GM12878 (cell line): ENCODE data around the gene SGIP1. TPM values are rescaled to one million over a fixed set of nuclear protein-coding genes. Genes with fewer than 3 reads are reported as not detected.

Experiments used
- ATAC-seq: fragments of 200-7000 bp; cut with Tn5 transposase; 3 replicates; pipeline ENCODE4 v1.9.1; 2020; ENCODE audit warnings: mild to moderate bottlenecking, moderate library complexity
- BruUV-seq: library from RNA; stranded (reverse); fragments of 400-500 nt; replicated peaks from 2 replicates; lab custom pipeline; 2021; lab: Mats Ljungman, UMichigan
- CTCF ChIA-PET: fragments of 300-600 bp; sonication (Branson Sonifier 250); formaldehyde crosslinking; extraction: SDS; loops from one replicate; lab custom pipeline; 2021; ENCODE audit warnings: inconsistent platforms; lab: Yijun Ruan, JAX
- POLR2A ChIA-PET: fragments of 350-600 bp; formaldehyde crosslinking; extraction: SDS; loops from one replicate; lab custom pipeline; 2021; ENCODE audit warnings: inconsistent platforms; lab: Charles Lee
- RAD21 ChIA-PET: fragments of 300-600 bp; sonication (Branson Sonifier 250); formaldehyde crosslinking; loops from one replicate; lab custom pipeline; 2023; ENCODE audit warnings: antibody characterized with exemption; ENCODE audit not compliant: unreplicated experiment; lab: Charles Lee
- SMC1A ChIA-PET: fragments of 300-600 bp; sonication (Branson Sonifier 250); formaldehyde crosslinking; loops from one replicate; lab custom pipeline; 2023; ENCODE audit not compliant: unreplicated experiment, uncharacterized antibody; lab: Charles Lee
- DNase-seq: peaks from one replicate; pipeline ENCODE4 v3.0.0-alpha.2; 2011; ENCODE audit warnings: low read depth, low spot score
- FAIRE-seq: peaks from 3 replicates; lab custom pipeline; 2011; peaks lifted over from hg19 to GRCh38; lab: Jason Lieb, UNC
- H2AFZ ChIP-seq: 2 replicates; pipeline ENCODE4 v1.6.0; 2011; ENCODE audit warnings: low read depth, low read length, control low read depth; ENCODE audit not compliant: control insufficient read depth
- H3K27ac ChIP-seq: 2 replicates; pipeline ENCODE4 v1.5.1; 2011; ENCODE audit warnings: control low read depth; ENCODE audit not compliant: control insufficient read depth, insufficient read depth
- H3K27me3 ChIP-seq, 2 experiments: replicated peaks in 1 of 2; 2 replicates each; pipeline versions ENCODE4 v1.6.0 to v1.6.1; 2011; ENCODE audit warnings: low read length in 1 of 2; ENCODE audit not compliant: control insufficient read depth in 2 of 2, insufficient read depth in 2 of 2
- H3K36me3 ChIP-seq, 2 experiments: 2 replicates each; pipeline ENCODE4 v1.5.1; 2011; ENCODE audit warnings: low read length in 1 of 2; ENCODE audit not compliant: control insufficient read depth in 2 of 2, insufficient read depth in 2 of 2
- H3K4me1 ChIP-seq: 2 replicates; pipeline ENCODE4 v1.6.1; 2011; ENCODE audit warnings: mild to moderate bottlenecking, low read length, moderate library complexity, mixed read lengths; ENCODE audit not compliant: control insufficient read depth, insufficient read depth
- H3K4me2 ChIP-seq: 2 replicates; pipeline ENCODE4 v1.6.0; 2011; ENCODE audit warnings: control low read depth; ENCODE audit not compliant: control insufficient read depth, insufficient read depth
- H3K4me3 ChIP-seq: fragments of 200-600 bp; sonication (generic); 2 replicates; pipeline ENCODE4 v1.5.1; 2016
- H3K79me2 ChIP-seq: 2 replicates; pipeline ENCODE4 v1.6.0; 2011; ENCODE audit warnings: low read length; ENCODE audit not compliant: control insufficient read depth, insufficient read depth
- H3K9ac ChIP-seq: 2 replicates; pipeline ENCODE4 v1.8.0; 2011; ENCODE audit warnings: low read length, control low read depth, mixed read lengths; ENCODE audit not compliant: control insufficient read depth, insufficient read depth
- H3K9me3 ChIP-seq: replicated peaks from 3 replicates; pipeline ENCODE4 v1.5.1; 2011; ENCODE audit warnings: mild to moderate bottlenecking, low read length; ENCODE audit not compliant: control insufficient read depth, insufficient read depth
- H4K20me1 ChIP-seq: 2 replicates; pipeline ENCODE4 v1.6.0; 2011; ENCODE audit not compliant: control insufficient read depth, insufficient read depth
- CBX5 ChIP-seq: sonication (generic); IDR thresholded peaks from 2 replicates; pipeline ENCODE4 v1.6.1; 2016; ENCODE audit warnings: low read depth, moderate library complexity, mild to moderate bottlenecking, inconsistent platforms
- E4F1 ChIP-seq: fragments of 450-650 bp; IDR thresholded peaks from 2 replicates; pipeline ENCODE4 v1.6.1; 2018; ENCODE audit warnings: borderline replicate concordance, mild to moderate bottlenecking; ENCODE audit not compliant: partially characterized antibody
- EED ChIP-seq: sonication (generic); IDR thresholded peaks from 2 replicates; pipeline ENCODE4 v1.6.1; 2016; ENCODE audit warnings: antibody characterized with exemption, low read depth
- EGR1 ChIP-seq, 2 experiments: IDR thresholded peaks; 1 replicate in 1 of 2; 2 replicates in 1 of 2; pipeline ENCODE4 v1.6.1; 2011 to 2012; ENCODE audit warnings: low read depth in 2 of 2, low read length in 2 of 2, borderline replicate concordance in 1 of 2, mild to moderate bottlenecking in 1 of 2, moderate library complexity in 1 of 2
- HDAC2 ChIP-seq: fragments of 200-600 bp; sonication (generic); IDR thresholded peaks from 2 replicates; pipeline ENCODE4 v1.6.1; 2017
- RCOR1 ChIP-seq: conservative IDR thresholded peaks from 2 replicates; pipeline ENCODE4 v1.6.1; 2012; ENCODE audit warnings: low read depth, low read length, improper control_type of control experiment
- TCF7 ChIP-seq: IDR thresholded peaks from 2 replicates; pipeline ENCODE4 v1.6.1; 2014; ENCODE audit warnings: antibody characterized with exemption, borderline replicate concordance
- ZNF384 ChIP-seq: IDR thresholded peaks from 2 replicates; pipeline ENCODE4 v1.6.1; 2012; ENCODE audit warnings: low read depth, mild to moderate bottlenecking, low read length, improper control_type of control experiment, borderline replicate concordance
- WGBS: methylation state at CpG from one replicate; pipeline ENCODE4 v1.1.6; 2016; ENCODE audit warnings: low lambda C conversion rate; ENCODE audit not compliant: insufficient replicate concordance, insufficient coverage; ENCODE audit errors: missing lambda C conversion rate; 5-methylcytosine and 5-hydroxymethylcytosine counted together
- in situ Hi-C: fragments of 300-500 bp; cut with MboI; formaldehyde crosslinking; loops from 9 replicates; pipeline ENCODE4 v1.14.3; 2018; ENCODE audit warnings: mixed read lengths
- intact Hi-C: fragments of 100-400 bp; cut with micrococcal nuclease; formaldehyde crosslinking; loops from one replicate; pipeline ENCODE4 v1.14.2; 2022; ENCODE audit not compliant: unreplicated experiment
- polyA plus RNA-seq, 11 experiments: library from polyadenylated mRNA; depleted of rRNA in 4 of 11; unstranded in 6 of 11; stranded (reverse) in 5 of 11; fragments of >200 nt; fragmentation: Nextera tagmentation in 4 of 11; fragmentation: Illumina TruSeq in 1 of 11; extraction: Ambion mirVana in 4 of 11; extraction: Trizol in 1 of 11; gene quantifications; 1 replicate in 1 of 11; 2 replicates in 10 of 11; pipeline versions ENCODE4 v1.2.1 to v1.2.3, GENCODE V29; 2011 to 2016; ENCODE audit warnings: inconsistent platforms in 2 of 11, missing spikeins in 2 of 11, low read depth in 1 of 11
- total RNA-seq, 4 experiments: library from RNA; depleted of rRNA in 3 of 4; stranded (reverse); fragments of >200 nt in 3 of 4; fragmentation: Illumina TruSeq in 1 of 4; extraction: Trizol in 1 of 4; gene quantifications; 2 replicates each; pipeline versions ENCODE4 v1.2.1 to v1.2.3, GENCODE V29; 2013 to 2021

Gene SGIP1
- total and polyA plus RNA-seq, 10 of the 15 experiments (the other 5 are each of a cell fraction or from before 2014, with no cell fraction given), result 0.15 TPM; not detected in 9

- no TSS peak for BruUV-seq
- Histone ChIP-seq H3K36me3 (no peaks in the 10 kb centered on the region), H3K9me3 (no peaks in the 10 kb centered on the region), H4K20me1 (no peaks in the 10 kb centered on the region), H2AFZ (no peak overlapping the region), H3K4me3 (no peak overlapping the region), H3K27me3 (no peaks in the 10 kb centered on the region), H3K79me2 (no peaks in the 10 kb centered on the region), H3K9ac (no peak overlapping the region), H3K4me2 (no peak overlapping the region), H3K27ac (no peak overlapping the region), H3K4me1 (no peaks in the 10 kb centered on the region)
- ATAC-seq (no peak), DNase-seq (no peak), FAIRE-seq (no peak)
- TF ChIP-seq ZNF384, result no peak
- TF ChIP-seq HDAC2, result no peak
- TF ChIP-seq TCF7, result no peak
- TF ChIP-seq CBX5, result no peak
- TF ChIP-seq E4F1, result no peak
- TF ChIP-seq RCOR1, result no peak
- TF ChIP-seq EGR1 (IDR thresholded peaks at IDR 0.05; ENCODE audit: borderline replicate concordance in 1 of 2, low read depth in 2 of 2, low read length in 2 of 2), result no peak
- no peak for TF ChIP-seq EED
- SMC1A ChIA-PET, result no interaction called here
- RAD21 ChIA-PET, result no interaction called here
- WGBS, result 0% methylated on average over 1 of the region's 1 CpG
- in situ Hi-C loops, result no loop called here
- CTCF ChIA-PET, result no interaction called here
- intact Hi-C loops, result no loop called here
- POLR2A ChIA-PET, result no interaction called here
Observed at GRCh38 chr1:66571789-66572188, 37.8 kb downstream of the SGIP1 start.
